GM23248 (cell line): ENCODE measurements around the gene DGAT2. TPM values are rescaled to one million over a fixed set of nuclear protein-coding genes. Genes with fewer than 3 reads are reported as not detected.

Experiments used
- DNase-seq: peaks from one replicate; pipeline ENCODE4 v3.0.0-alpha.2; 2015
- H2AFZ ChIP-seq: fragments of 200-600 bp; sonication (generic); 2 replicates; pipeline ENCODE4 v1.6.1; 2016; ENCODE audit warnings: antibody characterized with exemption
- H3F3A ChIP-seq: fragments of 200-600 bp; sonication (generic); 2 replicates; pipeline ENCODE4 v1.6.1; 2016; ENCODE audit warnings: mild to moderate bottlenecking, antibody characterized with exemption, mixed run types; ENCODE audit not compliant: insufficient read depth
- H3K27ac ChIP-seq: fragments of 200-600 bp; sonication (generic); 2 replicates; pipeline ENCODE4 v1.5.1; 2016; ENCODE audit warnings: mild to moderate bottlenecking
- H3K27me3 ChIP-seq: fragments of 200-600 bp; sonication (generic); replicated peaks from 2 replicates; pipeline ENCODE4 v1.6.1; 2016; ENCODE audit warnings: mild to moderate bottlenecking; ENCODE audit not compliant: insufficient read depth
- H3K36me3 ChIP-seq: fragments of 200-600 bp; sonication (generic); 2 replicates; pipeline ENCODE4 v1.6.1; 2016; ENCODE audit warnings: low read depth, mild to moderate bottlenecking
- H3K4me1 ChIP-seq: fragments of 200-600 bp; sonication (generic); 2 replicates; pipeline ENCODE4 v1.6.1; 2016; ENCODE audit warnings: mild to moderate bottlenecking; ENCODE audit not compliant: insufficient read depth
- H3K4me2 ChIP-seq: fragments of 200-600 bp; sonication (generic); one replicate; pipeline ENCODE4 v1.6.1; 2016; ENCODE audit warnings: mild to moderate bottlenecking; ENCODE audit not compliant: unreplicated experiment
- H3K4me3 ChIP-seq: fragments of 200-600 bp; sonication (generic); 2 replicates; pipeline ENCODE4 v1.5.1; 2016; ENCODE audit warnings: mild to moderate bottlenecking
- H3K79me2 ChIP-seq: fragments of 200-600 bp; sonication (generic); 2 replicates; pipeline ENCODE4 v1.6.1; 2016; ENCODE audit warnings: mild to moderate bottlenecking; ENCODE audit not compliant: insufficient read depth
- H3K9ac ChIP-seq: fragments of 200-600 bp; sonication (generic); 2 replicates; pipeline ENCODE4 v1.6.1; 2016; ENCODE audit warnings: mild to moderate bottlenecking
- H3K9me2 ChIP-seq: fragments of 200-600 bp; sonication (generic); 2 replicates; pipeline ENCODE4 v1.6.1; 2016; ENCODE audit warnings: mixed run types, mild to moderate bottlenecking, moderate library complexity; ENCODE audit not compliant: insufficient read depth
- H3K9me3 ChIP-seq: fragments of 200-600 bp; sonication (generic); one replicate; pipeline ENCODE4 v1.6.1; 2017; ENCODE audit warnings: low read depth
- H4K20me1 ChIP-seq: fragments of 200-600 bp; sonication (generic); 2 replicates; pipeline ENCODE4 v1.6.0; 2016; ENCODE audit not compliant: insufficient read depth
- EZH2 ChIP-seq: fragments of 200-600 bp; sonication (generic); IDR thresholded peaks from 2 replicates; pipeline ENCODE4 v1.6.1; 2018; ENCODE audit warnings: antibody characterized with exemption, mild to moderate bottlenecking; ENCODE audit not compliant: insufficient read depth, poor library complexity, severe bottlenecking
- EZH2phosphoT487 ChIP-seq: fragments of 200-600 bp; sonication (generic); IDR thresholded peaks from 2 replicates; pipeline ENCODE4 v1.6.1; 2018; ENCODE audit warnings: antibody characterized with exemption, moderate library complexity, mild to moderate bottlenecking, low read depth; ENCODE audit not compliant: insufficient read depth
- WGBS, 2 experiments: methylation state at CpG; one replicate each; pipeline ENCODE4 v1.1.6; 2015 to 2017; ENCODE audit warnings: low lambda C conversion rate in 2 of 2, low coverage in 1 of 2; ENCODE audit errors: missing lambda C conversion rate in 2 of 2; 5-methylcytosine and 5-hydroxymethylcytosine counted together
- in situ Hi-C: fragments of 300-500 bp; cut with MboI; formaldehyde crosslinking; loops from 2 replicates; pipeline ENCODE4 v1.15.0; 2020
- polyA plus RNA-seq: library from polyadenylated mRNA; unstranded; fragments of >200 nt; fragmentation: Nextera tagmentation; extraction: Ambion mirVana; gene quantifications from 2 replicates; pipeline ENCODE4 v1.2.1, GENCODE V29; 2016
- total RNA-seq: library from RNA; depleted of rRNA; stranded (reverse); fragments of >200 nt; shearing (Covaris generic); gene quantifications from 2 replicates; pipeline ENCODE4 v1.2.3, GENCODE V29; 2014

DGAT2 gene
- total and polyA plus RNA-seq, 2 experiments from 2014 or later, result 7.5 to 7.6 TPM

GRCh38 chr11:75770102-75770501, 1.5 kb downstream of the DGAT2 start:
- peaks cover 16% of the 10 kb centered on the region for H3F3A ChIP-seq
- no peaks in the 10 kb centered on the region for H3K9me2 ChIP-seq
- H3K79me2 ChIP-seq, result no peaks in the 10 kb centered on the region
- H3K4me3 ChIP-seq, result no peak overlapping the region
- H3K36me3 ChIP-seq, result no peaks in the 10 kb centered on the region
- no peaks in the 10 kb centered on the region for H3K9me3 ChIP-seq
- no peak overlapping the region for H3K27ac ChIP-seq
- 66 to 67% methylated on average over 5 of the region's 5 CpGs for WGBS, 2 experiments
- H2AFZ ChIP-seq, result no peak overlapping the region
- H3K4me1 ChIP-seq, result peaks cover 14% of the 10 kb centered on the region
- no peaks in the 10 kb centered on the region for H4K20me1 ChIP-seq
- no peaks in the 10 kb centered on the region for H3K27me3 ChIP-seq
- no peak for TF ChIP-seq EZH2
- no peak for TF ChIP-seq EZH2phosphoT487
- in situ Hi-C loops, result no loop called here
- DNase-seq, result no peak
- no peak overlapping the region for H3K4me2 ChIP-seq
- no peak overlapping the region for H3K9ac ChIP-seq

DNA sequence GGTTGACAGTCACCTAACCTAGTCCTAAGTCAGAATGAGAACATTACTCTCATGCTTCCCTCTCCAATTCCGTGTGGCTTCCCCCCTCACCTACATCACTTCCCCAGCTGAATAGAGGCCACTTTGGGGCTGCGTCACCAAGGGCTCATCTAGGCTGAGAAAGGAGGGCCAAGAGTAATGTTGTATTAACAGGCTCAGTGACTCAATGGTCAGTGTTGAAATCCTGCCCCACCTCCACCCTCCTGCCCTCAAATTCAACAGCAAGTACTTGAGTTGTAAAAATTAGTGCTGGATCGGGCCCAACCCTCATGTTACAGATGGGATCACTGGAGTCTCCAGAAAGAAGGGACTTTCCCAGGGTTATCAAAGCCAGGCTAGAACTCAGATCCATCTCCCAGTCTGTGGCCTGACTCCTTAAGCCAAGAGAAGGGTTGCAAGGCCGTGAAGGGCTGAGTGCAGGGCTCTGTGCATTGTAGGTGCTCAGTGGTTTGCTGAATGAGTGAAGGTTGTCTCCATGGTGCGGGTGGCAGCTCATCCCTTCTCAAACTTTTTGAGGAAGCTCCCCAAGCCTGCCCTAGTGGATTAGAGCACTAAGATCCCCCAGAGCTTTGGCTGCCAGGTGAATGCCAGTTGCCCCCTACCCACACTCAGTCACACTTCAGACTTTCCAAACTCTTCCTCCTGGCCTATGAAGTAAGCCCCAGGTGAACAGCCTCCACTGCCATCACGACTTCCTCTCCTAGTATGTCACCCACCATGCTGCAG, 3.2 kb downstream of the DGAT2 start:
- Histone ChIP-seq H3K9me3 (no peaks in the 10 kb centered on the region), H3K4me2 (peak overlapping the region; percentile 42), H3K9me2 (no peaks in the 10 kb centered on the region), H3K4me3 (no peak overlapping the region), H3K27me3 (no peaks in the 10 kb centered on the region), H3K79me2 (no peaks in the 10 kb centered on the region), H4K20me1 (no peaks in the 10 kb centered on the region), H3K4me1 (peaks cover 14% of the 10 kb centered on the region), H3K36me3 (no peaks in the 10 kb centered on the region), H2AFZ (no peak overlapping the region), H3K27ac (peak overlapping the region; percentile 56), H3F3A (peaks cover 16% of the 10 kb centered on the region), H3K9ac (0 out of 2 replicates have a peak overlapping the region, but pooled peaks have one; percentile 5)
- peak; percentile 96 for DNase-seq
- in situ Hi-C loops, result no loop called here
- 54 to 56% methylated on average over 6 of the region's 6 CpGs for WGBS, 2 experiments
- no peak for TF ChIP-seq EZH2phosphoT487
- TF ChIP-seq EZH2, result no peak

DNA sequence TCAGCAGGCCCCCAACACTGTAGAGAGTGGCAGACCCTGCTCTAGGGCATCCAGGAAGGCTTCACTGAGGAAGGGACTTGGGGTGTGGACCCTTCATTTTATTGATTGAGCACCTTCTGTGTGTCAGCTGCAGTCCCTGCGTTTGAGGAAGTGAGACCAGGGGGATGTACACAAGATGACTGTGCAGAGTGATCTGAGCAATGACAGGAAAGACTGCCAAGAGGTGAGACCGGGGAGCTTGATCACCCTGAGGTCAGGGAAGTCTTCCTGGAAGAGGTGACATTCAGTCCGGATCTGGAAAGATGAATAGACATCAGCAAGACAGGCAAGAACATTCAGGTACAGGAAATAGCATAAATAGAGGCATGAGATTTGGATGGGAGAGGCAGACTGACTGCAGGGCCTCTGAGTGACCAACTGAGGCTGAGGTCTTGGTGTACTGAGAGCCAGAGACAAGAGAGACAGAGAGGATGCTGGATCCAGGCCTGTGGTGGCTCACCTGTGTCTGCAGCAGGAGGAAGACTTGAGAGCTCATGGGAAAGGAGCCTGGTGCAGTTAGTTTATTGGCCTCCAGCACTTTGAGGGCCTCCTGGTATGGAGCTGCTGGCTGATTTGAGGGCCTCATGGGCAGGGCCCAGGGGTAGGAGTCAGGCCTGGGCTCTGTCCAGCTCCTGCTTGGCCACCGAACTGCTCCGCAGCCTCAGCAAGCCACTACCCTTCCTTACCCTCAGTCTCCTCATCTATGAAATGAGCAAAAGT, 5.2 kb downstream of the DGAT2 start:
- Histone ChIP-seq H3K36me3 (no peaks in the 10 kb centered on the region), H3K27me3 (no peaks in the 10 kb centered on the region), H4K20me1 (no peaks in the 10 kb centered on the region), H3K9me2 (no peaks in the 10 kb centered on the region), H3K27ac (no peak overlapping the region), H3K4me2 (no peak overlapping the region), H3K9me3 (no peaks in the 10 kb centered on the region), H3K4me1 (peaks cover 15% of the 10 kb centered on the region), H3K79me2 (no peaks in the 10 kb centered on the region), H3F3A (peaks cover 16% of the 10 kb centered on the region), H3K9ac (no peak overlapping the region), H3K4me3 (no peak overlapping the region), H2AFZ (no peak overlapping the region)
- DNase-seq, result no peak
- in situ Hi-C loops, result no loop called here
- TF ChIP-seq EZH2 (no peak), EZH2phosphoT487 (no peak)
- WGBS, 2 experiments, result 68 to 71% methylated on average over 5 of the region's 5 CpGs

GRCh38 chr11:75775056-75775455, 6.5 kb downstream of the DGAT2 start:
- in situ Hi-C loops, result no loop called here
- no peaks in the 10 kb centered on the region for H3K79me2 ChIP-seq
- 86 to 89% methylated on average over 3 of the region's 3 CpGs for WGBS, 2 experiments

More at GRCh38 chr11:75775056-75775455, 6.5 kb downstream of the DGAT2 start:
- TF ChIP-seq EZH2, result no peak
- no peak for TF ChIP-seq EZH2phosphoT487
- Histone ChIP-seq H3K4me2 (no peak overlapping the region), H3K9me3 (no peaks in the 10 kb centered on the region), H3K4me1 (peaks cover 15% of the 10 kb centered on the region), H3K4me3 (no peak overlapping the region), H3K9me2 (no peaks in the 10 kb centered on the region), H3F3A (peaks cover 11% of the 10 kb centered on the region), H2AFZ (no peak overlapping the region), H3K9ac (no peak overlapping the region), H3K27ac (no peak overlapping the region), H4K20me1 (no peaks in the 10 kb centered on the region), H3K36me3 (no peaks in the 10 kb centered on the region), H3K27me3 (no peaks in the 10 kb centered on the region)
- DNase-seq, result no peak
